ENCODE data around the gene CLCNKB.

Gene CLCNKB

DNA sequence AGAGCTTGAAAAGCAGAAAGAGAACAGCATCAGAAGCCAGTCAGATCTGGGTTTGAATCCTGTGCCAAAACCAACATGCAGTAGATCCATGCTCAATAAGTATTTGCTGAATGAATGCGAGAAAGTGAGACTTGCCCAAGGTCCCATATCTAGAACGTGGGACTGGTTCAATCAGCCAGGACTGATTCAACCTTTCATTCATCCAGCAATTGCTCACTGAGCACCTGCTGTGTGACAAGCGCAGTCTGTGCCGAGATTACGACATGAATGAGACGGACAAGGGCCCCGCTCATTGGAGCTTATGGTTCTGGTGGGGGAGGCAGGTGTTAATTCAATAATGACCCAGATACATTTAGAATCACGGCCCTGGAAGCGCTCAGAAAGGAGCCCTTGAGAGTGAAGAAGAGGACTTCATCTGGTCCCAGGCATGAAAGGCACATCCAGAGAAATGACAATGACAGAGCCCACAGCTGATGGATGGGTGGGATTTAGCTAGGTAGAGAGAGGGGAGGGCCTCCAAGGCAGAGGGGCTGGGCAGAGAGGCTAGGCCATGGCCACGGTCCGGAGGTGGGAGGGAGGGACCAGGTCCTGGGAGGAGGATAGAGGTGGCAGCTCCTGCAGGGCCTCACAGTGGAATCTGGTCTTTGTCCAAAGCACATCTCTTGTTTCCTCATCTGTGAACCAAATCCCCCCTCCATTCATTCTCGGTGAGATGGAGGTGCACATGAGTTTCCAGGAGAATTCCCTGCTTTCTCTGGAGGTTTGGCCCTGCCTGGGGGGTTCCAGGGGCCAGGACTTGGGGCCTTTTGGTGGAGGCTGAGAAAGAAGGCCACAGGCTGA lies 34.0 kb downstream of the CLCNKB start:
- DNase-seq: no peak

DNA sequence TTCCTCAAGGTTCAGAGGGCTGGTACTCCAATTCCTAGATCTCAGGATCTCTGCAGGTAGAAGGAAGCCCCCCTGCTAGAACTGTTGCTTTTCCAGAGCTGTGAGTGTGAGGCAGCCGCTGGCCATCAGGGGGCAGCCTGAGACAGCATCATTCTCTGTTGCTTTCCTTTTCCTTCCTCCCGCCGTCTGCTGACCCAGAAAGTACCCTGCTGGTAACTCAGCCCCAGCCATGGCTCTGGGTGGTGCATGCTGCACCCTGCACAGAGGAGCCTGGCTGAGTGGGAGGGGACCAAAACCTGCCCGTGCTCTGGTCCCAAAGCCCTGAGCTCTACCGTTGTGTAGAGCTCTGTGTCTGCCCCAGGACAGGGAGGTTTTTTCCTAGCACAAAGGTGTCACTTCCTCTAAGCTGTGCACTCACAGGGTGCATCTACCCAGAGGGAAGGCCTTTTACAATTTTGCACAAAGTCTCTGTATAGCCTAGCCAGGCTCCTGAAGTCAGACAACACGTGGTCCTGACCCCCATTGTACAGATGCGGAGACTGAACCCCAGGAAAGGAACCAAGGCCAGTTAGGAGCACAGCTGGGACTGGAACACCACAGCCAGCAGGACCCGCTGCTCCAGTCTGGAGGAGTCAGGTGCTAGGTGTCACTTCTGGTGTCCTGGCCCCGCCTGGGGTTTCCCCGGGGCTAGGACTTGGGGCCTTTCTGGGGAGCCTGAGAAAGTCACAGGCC lies 35.5 kb downstream of the CLCNKB start:
- peak; percentile 51 for DNase-seq

DNA sequence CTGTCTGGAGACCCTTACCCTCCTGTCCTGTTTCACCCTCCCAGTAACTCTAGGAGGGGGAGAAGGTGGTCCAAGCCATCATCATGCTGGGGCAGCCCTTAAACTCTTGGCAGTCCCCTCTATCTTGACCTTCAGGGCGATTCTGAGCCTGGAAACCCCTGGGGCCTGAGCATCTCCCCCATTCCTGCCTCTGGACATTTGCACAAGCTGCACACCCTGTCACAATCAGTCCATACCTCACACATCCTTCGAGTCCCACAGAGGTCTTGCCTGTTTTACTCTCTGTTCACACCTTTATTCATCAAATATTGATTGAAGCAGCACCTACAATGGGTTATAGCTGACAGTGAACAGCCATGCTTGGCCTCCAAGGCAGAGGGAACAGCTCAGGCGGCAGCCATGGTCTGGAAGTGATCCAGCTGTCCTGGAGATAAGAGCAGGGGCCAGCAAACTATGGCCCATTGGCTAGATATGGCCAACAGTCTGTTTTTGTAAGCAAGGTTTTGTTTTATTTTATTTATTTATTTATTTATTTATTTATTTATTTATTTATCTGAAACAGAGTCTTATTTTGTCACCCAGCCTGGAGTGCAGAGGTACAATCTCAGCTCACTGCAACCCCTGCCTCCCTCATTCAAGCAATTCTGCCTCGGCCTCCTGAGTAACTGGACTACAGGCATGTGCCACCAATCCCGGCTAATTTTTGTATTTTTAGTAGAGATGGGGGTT lies 37.0 kb downstream of the CLCNKB start:
- no peak for DNase-seq

DNA sequence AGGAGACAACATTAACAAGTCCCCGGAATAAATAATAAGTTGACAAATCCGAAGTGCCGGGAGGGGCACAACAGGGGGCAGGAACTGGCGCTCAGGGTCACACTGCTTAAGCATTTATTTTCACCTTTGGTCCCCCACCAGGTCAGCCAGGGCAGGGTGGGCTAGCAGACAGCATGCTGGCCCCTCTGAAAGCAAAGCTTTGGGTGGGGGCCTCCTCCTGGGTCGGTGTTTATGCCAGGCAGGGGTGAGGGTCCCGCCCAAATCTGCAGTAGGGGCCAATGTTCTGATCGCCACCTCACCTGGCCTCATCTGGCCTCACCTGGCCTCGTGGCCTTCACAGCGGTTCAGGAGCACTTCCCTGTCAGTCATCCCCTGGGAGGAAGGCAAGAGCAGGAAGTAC lies 38.1 kb downstream of the CLCNKB start:
- DNase-seq: no peak

DNA sequence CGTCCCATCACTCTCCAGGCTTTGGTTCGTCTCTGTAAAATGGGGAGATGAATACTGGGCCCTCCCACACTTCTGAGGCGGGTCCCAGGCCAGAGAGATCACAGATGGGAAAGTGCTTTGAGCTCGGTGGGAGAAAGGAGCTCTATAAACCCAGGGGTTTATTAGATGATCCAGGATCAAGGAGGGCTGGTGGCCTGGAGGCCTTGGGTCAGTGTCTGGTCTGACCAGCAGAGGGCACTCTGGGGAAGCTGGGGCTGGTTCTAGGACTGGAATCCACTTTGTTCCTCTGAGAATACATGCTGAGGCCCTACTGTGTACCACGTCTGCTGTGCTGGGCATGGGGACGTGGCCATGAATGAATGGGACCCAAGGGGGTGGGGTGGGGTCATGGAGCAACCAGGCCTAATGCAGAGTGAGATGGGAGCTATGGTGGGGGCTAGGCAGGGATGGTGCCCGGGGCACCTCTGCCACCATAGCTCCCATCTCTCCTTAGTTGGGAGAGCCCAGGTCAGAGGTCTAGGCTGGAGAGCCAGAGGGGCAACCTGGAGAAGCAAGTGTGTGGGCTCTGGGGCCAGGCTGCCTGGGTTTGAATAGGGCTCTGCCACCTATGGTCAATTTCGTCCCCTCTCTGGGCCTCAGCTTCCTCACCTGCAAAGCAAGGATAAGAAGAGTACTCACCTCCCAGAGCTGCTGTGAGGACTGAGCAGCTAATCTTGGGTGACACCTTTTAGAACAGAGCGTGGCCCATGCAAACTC lies 38.9 kb downstream of the CLCNKB start:
- no peak for DNase-seq

DNA sequence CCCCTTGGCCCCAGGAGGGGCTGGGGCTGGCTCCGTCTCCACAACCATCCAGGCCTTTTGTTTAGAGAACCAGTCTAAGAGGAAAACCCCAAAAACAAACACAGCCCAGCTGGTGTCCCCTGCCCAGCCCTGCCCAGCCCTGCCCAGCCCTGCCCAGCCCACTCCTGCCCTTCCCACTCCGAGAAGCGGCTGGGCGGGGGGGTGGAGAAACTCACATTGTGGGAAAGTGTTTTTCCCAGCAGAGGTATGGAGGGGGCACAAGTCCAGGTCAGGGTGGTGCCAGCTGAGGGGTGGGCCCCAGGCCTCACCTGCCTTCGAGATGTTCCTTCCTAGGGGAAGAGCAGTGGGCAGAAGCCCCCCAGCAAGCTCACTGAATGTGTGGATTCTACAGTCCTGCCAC lies 39.9 kb downstream of the CLCNKB start:
- DNase-seq: no peak

DNA sequence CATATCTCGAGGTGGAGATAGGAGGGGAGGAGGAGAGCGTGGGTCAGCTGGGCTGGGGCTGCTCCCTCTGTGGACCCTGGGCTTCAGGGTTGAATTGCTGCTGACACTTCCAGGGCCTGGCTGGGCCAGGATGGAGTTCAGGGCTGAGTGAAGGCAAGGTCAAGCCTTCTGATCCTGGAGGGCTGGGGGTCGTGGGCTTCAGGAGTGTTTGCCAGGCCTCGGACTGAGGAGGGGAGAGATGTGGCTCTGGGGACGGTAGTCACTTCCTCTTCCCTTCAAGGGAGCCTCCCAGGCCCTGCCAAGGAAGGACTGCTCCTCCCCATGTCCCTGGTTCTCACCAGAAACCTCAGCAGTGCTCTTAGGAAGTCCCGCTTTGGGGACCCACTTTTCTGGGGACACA lies 41.9 kb downstream of the CLCNKB start:
- no peak for DNase-seq

DNA sequence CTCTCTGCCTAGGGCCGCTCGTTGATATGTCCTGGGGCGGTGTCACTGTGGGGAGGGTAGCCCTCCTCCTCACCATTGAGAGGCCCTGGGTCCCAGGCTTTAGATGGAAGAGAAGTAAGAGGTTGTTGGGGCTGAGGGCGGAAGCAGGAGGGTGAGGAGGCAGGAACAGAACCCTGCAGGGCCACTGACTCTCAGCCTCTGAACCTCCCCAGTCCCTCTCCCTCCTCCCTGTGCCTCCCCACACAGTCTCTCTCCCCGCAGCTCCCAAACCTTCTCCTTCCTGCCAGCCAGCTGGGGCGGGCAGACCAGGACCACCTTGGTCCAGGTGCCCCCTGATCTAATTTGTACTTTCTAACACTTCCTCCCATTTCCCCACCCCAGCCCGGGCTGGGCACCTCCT lies 44.2 kb downstream of the CLCNKB start:
- no peak for DNase-seq

DNA sequence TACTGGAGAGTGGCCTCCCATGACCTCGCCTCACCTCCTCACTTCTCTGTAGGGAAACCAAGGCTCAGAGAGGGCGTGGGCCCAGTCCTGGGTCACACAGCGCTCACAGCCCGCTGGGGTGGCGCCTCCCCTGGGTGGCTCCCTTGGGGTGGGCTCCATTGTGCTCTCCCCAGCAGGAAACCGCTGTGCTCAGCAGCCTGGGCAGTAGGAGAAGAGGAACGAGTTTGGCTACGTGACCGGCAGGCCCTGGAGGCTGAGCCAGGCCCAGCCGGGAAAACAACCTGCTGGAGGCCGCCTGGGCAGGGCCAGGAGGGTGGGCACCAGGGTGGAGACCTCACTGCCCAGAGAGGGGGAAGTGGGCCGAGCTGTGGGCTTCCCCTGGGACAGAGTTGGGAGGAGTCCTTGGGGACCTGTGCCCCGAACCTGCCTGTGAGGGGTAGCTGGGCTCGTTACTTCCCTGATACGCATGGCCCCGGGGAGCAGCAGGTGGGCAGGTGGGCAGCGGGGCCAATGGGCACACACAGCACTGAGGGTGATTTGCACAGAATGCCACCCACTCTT lies 44.8 kb downstream of the CLCNKB start:
- DNase-seq: no peak

DNA sequence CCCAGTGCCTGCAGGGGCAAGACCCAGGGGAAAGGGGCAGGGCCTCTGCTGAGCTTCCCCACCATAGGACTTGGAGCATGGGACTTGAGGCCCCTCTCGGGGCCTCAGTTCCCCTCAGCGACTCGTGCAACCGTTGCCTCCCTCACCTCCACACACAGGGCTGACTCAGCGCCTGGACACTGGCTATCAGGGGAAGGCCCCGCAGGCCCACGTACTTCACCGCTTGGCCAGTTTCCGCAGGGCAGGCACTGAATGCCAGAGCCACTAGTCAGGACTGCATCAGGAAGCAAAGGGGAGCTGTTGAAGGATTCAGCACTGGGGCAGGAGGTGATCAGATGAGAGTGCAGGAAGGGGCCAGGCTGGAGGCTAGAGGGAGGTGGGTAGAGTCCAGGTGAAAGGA lies 45.4 kb downstream of the CLCNKB start:
- no peak for DNase-seq

DNA sequence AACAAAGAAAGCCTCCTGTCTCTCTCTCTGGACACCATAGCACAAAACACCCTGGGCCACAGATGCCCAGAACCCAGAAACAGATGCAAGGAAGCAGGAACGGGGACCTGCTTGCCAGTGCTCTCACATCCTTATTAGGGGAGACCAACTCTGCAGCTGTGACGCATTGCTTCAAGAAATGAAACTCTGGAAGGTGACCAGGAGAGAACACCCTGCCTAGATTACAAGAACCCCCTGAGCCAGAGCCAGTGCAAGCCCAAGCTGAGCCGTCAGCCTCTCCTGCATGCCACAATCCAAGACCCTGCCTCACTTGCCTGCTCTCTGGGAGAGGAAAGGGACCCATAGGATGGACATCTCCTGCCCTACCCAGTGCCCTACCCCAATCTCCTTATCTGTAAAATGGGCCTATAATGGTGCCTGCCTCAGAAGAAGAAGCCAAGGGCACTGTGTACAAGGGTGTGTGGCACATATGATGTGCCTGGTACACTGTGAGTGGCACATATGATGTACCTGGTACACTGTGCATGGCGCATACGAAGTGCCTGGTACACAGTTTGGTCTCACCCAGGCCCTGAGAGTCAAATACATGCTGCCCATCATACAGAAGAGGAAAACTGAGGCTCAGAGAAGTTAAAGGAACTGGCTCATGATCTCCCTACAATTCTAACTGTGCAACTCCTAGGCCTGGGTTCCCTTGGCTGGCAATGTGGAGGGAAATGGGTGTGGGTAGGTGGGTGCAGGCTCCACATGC lies 46.7 kb downstream of the CLCNKB start:
- DNase-seq: no peak

DNA sequence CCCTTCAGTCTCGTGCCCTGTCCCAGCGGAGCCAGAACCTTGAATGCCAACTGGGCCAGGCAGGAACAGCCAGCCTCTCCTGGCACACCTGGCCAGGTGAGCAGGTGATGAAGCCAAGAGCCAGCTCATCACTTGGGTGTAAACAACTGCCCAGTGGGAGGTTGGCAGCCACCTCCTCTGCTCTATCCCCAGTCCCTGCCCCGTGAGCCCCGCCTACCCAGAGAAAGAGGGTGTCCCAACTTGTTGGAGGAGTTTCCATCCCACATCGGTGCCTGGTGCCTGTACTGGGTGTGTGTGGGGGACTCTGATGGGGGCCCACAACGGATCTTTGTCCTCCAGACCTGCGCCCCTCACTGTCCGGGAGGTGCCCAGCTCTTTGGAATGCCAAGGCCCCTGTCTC lies 47.7 kb downstream of the CLCNKB start:
- DNase-seq: no peak

DNA sequence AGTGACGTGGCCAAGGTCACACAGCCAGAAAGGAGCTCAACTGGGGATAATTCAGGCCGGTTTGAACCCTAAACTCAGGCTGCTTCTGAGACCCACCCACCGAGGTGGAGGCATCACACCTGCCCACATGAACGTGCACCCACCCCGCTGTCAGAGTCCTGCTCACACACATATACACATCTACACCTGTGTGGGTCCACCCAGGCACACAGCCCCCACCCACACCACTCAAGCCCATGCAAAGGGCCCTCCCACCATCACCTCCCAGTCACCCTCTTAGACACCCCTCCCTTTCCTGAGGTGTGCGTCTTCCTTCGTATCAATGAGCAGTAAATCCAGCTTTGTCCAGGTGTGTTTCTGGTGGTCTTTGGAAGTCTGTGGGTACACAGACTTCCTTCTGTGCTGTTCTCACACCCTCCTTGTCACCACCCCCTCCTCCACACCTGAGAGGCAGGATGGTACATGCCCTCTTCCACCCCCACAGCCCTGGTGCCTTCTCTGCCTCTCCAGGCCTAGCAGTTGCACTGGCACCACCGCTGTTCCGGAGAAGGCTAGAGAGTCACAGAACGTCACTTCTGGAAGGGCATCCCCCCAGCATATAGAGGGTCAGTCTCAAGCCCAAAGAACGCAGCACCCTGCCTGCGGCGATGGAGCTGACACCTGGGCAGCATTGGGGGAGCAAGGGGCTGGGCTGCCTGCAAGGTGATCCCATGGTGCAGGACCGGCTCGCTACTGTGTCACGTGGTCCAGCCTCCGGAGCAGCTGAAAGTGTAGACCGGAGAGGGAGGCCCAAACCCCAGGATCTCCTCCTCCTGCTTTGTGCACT lies 48.7 kb downstream of the CLCNKB start:
- no peak for DNase-seq

DNA sequence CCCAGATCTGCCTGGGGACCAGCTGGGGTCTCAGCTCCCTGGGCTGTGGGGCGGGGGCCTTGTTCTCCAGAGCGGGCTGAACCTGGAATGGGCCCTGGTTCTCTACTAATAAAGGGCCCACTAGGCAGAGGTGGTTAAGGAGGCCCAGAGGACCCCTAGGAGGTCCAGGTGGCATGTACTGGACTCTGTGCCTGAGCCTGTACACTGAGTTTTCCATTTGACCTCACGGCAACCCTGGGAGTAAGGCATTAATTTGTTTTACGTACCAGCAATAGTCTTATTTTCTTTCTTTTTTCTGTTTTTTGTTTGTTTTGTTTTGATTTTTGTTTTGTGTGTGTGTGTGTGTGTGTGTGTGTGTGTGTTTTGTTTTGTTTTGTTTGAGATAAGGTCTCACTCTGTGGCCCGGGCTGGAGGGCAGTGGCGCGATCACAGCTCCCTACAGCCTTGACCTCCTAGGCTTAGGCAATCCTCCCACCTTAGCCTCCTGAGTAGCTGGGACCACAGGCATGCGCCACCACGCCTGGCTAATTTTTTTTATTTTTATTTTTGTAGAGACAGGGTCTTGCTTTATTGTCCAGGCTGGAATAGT lies 49.4 kb downstream of the CLCNKB start:
- no peak for DNase-seq

DNA sequence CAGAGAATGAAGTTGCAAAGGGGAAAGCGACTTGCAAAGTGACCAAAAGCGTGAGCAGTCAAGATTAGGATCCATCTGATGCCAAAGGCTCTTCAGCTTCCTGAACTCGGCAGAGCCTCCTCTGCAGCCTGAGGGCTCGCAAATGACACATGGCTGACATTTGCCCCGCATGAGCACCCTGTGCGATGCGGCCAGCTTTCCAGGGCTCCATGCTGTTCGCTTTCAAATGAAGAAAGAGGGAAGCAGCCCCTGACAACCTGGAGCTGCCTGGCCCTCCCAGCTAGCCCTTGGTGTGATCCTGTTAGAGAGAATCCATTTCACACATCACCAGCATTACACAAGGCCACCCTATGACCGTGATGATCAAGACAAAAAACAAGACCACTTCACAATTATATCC lies 50.0 kb downstream of the CLCNKB start:
- no peak for DNase-seq

DNA sequence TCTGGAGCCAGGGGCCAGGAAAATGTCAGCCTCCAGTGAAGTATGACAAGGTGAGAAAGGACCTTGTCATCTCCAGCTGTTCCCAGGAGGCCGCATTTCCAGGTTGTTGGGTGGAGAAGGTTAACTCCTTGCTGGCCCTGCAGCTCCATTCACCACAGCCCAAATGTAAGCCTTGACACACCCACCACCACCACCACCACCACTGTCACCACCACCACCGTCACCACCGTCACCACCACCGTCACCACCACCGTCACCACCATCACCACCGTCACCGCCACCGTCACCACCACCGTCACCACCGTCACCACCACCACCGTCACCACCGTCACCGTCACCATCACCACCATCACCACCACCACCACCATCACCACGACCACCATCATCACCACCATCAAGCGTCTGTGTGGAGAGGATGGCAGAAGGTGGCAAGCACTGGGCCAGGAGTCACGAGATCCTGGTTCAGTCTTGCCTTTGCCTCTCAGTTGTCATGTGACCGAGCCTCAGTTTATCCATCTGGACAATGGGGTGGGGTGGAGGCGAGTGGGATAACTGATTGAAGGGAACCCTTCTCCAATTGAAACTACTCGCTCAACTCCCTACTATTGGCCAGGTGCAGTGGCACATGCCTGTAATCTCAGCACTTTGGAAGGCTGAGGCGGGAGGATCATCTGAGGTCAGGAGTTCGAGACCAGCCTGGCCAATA lies 51.0 kb downstream of the CLCNKB start:
- DNase-seq: no peak

DNA sequence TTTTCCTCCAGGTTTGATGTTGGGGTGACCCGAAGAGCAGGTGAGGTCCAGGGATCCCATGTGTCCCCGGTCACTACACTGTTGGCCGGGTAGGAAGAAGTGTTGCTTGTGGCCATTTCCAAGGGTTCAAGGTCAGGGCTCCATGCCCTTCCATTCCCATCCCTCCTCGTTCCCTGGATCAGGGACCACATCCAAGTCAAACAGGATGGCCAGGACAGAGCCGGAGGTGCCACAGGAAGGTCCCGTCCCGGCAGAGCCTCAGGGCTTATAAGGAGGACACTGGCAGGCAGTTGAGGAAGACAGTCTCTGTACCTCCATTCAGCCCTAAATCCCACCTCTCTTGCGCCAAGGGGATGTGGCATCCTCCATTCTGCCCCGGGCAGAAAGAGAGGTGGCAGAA lies 51.9 kb downstream of the CLCNKB start:
- no peak for DNase-seq

DNA sequence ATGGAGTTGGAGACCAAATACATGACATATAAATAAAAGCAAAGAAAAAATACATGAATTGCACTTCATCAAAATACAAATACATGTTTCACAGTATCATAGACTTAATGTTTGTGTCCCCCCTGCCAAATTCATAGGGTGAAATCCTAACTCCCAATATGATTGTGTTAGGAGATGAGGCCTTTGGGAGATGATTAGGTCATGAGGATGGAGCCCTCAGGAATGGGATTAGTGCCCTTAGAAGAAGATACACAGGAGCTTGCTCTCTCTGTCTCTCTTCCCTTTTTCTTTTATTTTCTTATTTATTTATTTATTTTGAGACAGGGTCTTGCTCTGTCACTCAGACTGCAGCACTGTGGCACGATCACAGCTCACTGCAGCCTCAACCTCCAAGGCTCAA lies 55.8 kb downstream of the CLCNKB start:
- DNase-seq: no peak

DNA sequence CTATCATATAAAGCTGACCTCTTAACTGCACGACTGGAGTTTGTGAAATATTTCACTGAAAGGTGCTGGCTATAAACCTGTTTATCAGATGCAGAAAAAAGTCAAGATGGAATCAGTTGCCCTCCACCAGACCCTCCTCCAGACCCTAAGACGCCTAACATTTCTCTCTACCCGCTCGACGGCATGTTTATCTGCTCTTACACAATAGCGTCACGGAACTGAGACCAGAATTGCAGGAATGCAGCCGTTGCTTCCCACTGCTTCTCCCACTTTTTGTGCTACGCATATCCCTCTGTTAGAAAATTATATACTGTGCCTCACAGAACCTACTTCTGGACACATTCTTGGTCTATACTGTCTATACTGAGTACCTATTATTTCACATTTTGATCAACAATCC lies 58.0 kb downstream of the CLCNKB start:
- no peak for DNase-seq
